ENCODE data around the gene RTP1. TPM values are rescaled to one million over a fixed set of nuclear protein-coding genes. Genes with fewer than 3 reads are reported as not detected.

RTP1 gene
- total RNA-seq, 2 experiments from 2014 or later: not detected

DNA sequence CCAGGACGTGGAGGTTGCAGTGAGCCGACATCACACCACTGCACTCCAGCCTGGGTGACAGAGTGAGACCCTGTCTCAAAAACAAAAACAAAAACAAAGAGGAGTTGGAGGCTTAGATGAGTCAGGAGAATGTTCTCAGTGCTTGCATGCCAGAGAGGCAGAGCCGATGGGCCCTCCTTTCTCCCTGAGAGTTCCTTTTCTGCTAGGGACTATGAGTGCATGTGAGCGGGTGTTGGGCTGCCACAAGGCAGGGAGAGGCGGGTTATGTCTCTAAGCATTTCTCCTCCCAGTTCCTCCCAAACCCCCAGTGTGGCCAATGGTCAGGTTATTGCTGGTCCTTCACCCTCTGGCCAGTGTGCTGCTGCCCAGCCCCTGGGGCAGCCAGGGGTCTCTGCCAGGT is 45.1 kb downstream of the RTP1 start:
- no peaks in the 10 kb centered on the region for H3K27me3 Mint-ChIP-seq
- intact Hi-C loops (cut with DNase I, micrococcal nuclease): no loop called here
- H3K4me3 Mint-ChIP-seq: no peak overlapping the region
- H3K27ac Mint-ChIP-seq: no peak overlapping the region
- DNase-seq (no peak), ATAC-seq (no peak)
- peaks cover 7% of the 10 kb centered on the region for H3K4me1 Mint-ChIP-seq
- H3K9me3 Mint-ChIP-seq (ENCODE audit: low read depth): peaks cover 5% of the 10 kb centered on the region
- ChIA-PET CTCF (no interaction called here), POLR2A (no interaction called here)
- H3K36me3 Mint-ChIP-seq (ENCODE audit: low read depth): no peaks in the 10 kb centered on the region

- ATAC-seq (no peak), DNase-seq (no peak)
- Mint-ChIP-seq H3K36me3 (ENCODE audit: low read depth) (no peaks in the 10 kb centered on the region), H3K27ac (no peak overlapping the region), H3K27me3 (no peaks in the 10 kb centered on the region), H3K4me3 (no peak overlapping the region), H3K9me3 (ENCODE audit: low read depth) (peaks cover 5% of the 10 kb centered on the region), H3K4me1 (peaks cover 11% of the 10 kb centered on the region)
- POLR2A ChIA-PET: no interaction called here
- intact Hi-C loops (cut with DNase I, micrococcal nuclease): no loop called here
- CTCF ChIA-PET: no interaction called here
Measured at GRCh38 chr3:187242900-187243299, 45.6 kb downstream of the RTP1 start.

- intact Hi-C loops (cut with DNase I, micrococcal nuclease): no loop called here
- Mint-ChIP-seq H3K4me1 (peaks cover 12% of the 10 kb centered on the region), H3K4me3 (no peak overlapping the region), H3K27me3 (no peaks in the 10 kb centered on the region), H3K36me3 (ENCODE audit: low read depth) (no peaks in the 10 kb centered on the region), H3K27ac (no peak overlapping the region), H3K9me3 (ENCODE audit: low read depth) (peaks cover 5% of the 10 kb centered on the region)
- CTCF ChIA-PET: interaction anchor here (0.9 to 1.2 kb wide), 3 partner anchors 24 to 475 kb away, joined by 3 to 4 read pairs (median 3); no protein-coding TSS in a partner anchor
- POLR2A ChIA-PET: no interaction called here
- no peak for DNase-seq
- no peak for ATAC-seq
Measured at GRCh38 chr3:187243933-187244524, 46.7 kb downstream of the RTP1 start.

- Mint-ChIP-seq H3K9me3 (ENCODE audit: low read depth) (no peaks in the 10 kb centered on the region), H3K36me3 (ENCODE audit: low read depth) (no peaks in the 10 kb centered on the region), H3K4me1 (peaks cover 12% of the 10 kb centered on the region), H3K27ac (no peak overlapping the region), H3K4me3 (no peak overlapping the region), H3K27me3 (no peaks in the 10 kb centered on the region)
- intact Hi-C loops (cut with DNase I, micrococcal nuclease): no loop called here
- ChIA-PET POLR2A (no interaction called here), CTCF (interaction anchor here (0.6 to 0.9 kb wide), 2 partner anchors 30 to 75 kb away, joined by 3 read pairs; no protein-coding TSS in a partner anchor)
- peak; percentile 26 for ATAC-seq
- no peak for DNase-seq
Measured at GRCh38 chr3:187247398-187247797, 50.1 kb downstream of the RTP1 start.

Other genes with a start within 250 kb of the RTP1 start
- 10 to 100 TPM; 18.2 to 21.4 TPM for gene RPL39L, start 58.0 kb upstream of the RTP1 start, total RNA-seq
- gene MASP1, start 94.3 kb downstream of the RTP1 start, total RNA-seq: not detected
- 1 to 10 TPM; 2.0 to 3.1 TPM for gene RTP4, start 170.9 kb downstream of the RTP1 start, total RNA-seq

Measured in activated CD4-positive, alpha-beta T cell treated with anti-CD3 and anti-CD28 coated beads for 36 hours (primary cell).